Liver (tissue), 9 donors: ENCODE results near the gene TYW1. TPM values are rescaled to one million over a fixed set of nuclear protein-coding genes. Genes with fewer than 3 reads are reported as not detected.
"Not testable (repeated sequence)": the region's sequence is repeated elsewhere in the genome, so short reads cannot be mapped to it uniquely, and the experiment has no call there.

ENCODE experiments used
- DNase-seq: peaks from one replicate; pipeline ENCODE4 v3.0.0-alpha.2; 2017; ENCODE audit warnings: low spot score
- H3K27ac ChIP-seq, 2 donors: one replicate each; pipeline ENCODE4 v1.7.0; 2013; ENCODE audit warnings: inconsistent platforms in 2 of 2, low read length in 2 of 2, control low read depth in 1 of 2, low read depth in 1 of 2, mild to moderate bottlenecking in 1 of 2
- H3K27me3 ChIP-seq, 4 donors: one replicate each; pipeline versions ENCODE4 v1.6.1 to v1.7.0; 2013; ENCODE audit warnings: low read length in 3 of 4, inconsistent platforms in 1 of 4, mild to moderate bottlenecking in 1 of 4, moderate library complexity in 1 of 4; ENCODE audit not compliant: control insufficient read depth in 4 of 4, insufficient read depth in 4 of 4
- H3K36me3 ChIP-seq, 4 donors: one replicate each; pipeline versions ENCODE4 v1.6.1 to v1.7.0; 2013; ENCODE audit warnings: low read length in 3 of 4, mild to moderate bottlenecking in 3 of 4, low read depth in 1 of 4, moderate library complexity in 1 of 4; ENCODE audit not compliant: control insufficient read depth in 4 of 4, insufficient read depth in 3 of 4
- H3K4me1 ChIP-seq, 4 donors: one replicate each; pipeline versions ENCODE4 v1.6.1 to v1.7.0; 2013; ENCODE audit warnings: low read length in 3 of 4, mild to moderate bottlenecking in 3 of 4, moderate library complexity in 1 of 4; ENCODE audit not compliant: control insufficient read depth in 4 of 4, insufficient read depth in 4 of 4
- H3K4me3 ChIP-seq, 3 donors: one replicate each; pipeline versions ENCODE4 v1.6.1 to v1.7.0; 2013; ENCODE audit warnings: low read length in 3 of 3, control low read depth in 1 of 3, low read depth in 1 of 3, mild to moderate bottlenecking in 1 of 3
- H3K9ac ChIP-seq, 2 donors: one replicate each; pipeline ENCODE4 v1.7.0; 2013; ENCODE audit warnings: low read length in 2 of 2, mild to moderate bottlenecking in 2 of 2, moderate library complexity in 2 of 2, control low read depth in 1 of 2, low read depth in 1 of 2
- H3K9me3 ChIP-seq, 4 donors: one replicate each; pipeline versions ENCODE4 v1.6.1 to v1.7.0; 2013; ENCODE audit warnings: low read length in 3 of 4; ENCODE audit not compliant: control insufficient read depth in 4 of 4
- ATF3 ChIP-seq: IDR thresholded peaks from 2 replicates; pipeline ENCODE4 v1.6.1; 2016; ENCODE audit warnings: antibody characterized with exemption
- CTCF ChIP-seq: fragments of 150-350 bp; IDR thresholded peaks from 2 replicates; pipeline ENCODE4 v1.5.1; 2017; ENCODE audit warnings: improper control_type of control experiment, low read depth, low read length; ENCODE audit not compliant: missing input control
- MAX ChIP-seq: IDR thresholded peaks from 2 replicates; pipeline ENCODE4 v1.6.1; 2016; ENCODE audit warnings: antibody characterized with exemption
- ZBTB33 ChIP-seq: IDR thresholded peaks from 2 replicates; pipeline ENCODE4 v1.6.1; 2016; ENCODE audit warnings: antibody characterized with exemption
- WGBS: extraction: QIAGEN DNeasy Blood & Tissue Kit; methylation state at CpG from one replicate; pipeline ENCODE4 v1.1.7; 2013; 5-methylcytosine and 5-hydroxymethylcytosine counted together
- polyA plus RNA-seq, 2 donors: library from polyadenylated mRNA; stranded (reverse) in 1 of 2; unstranded in 1 of 2; fragments of 200-250 nt in 1 of 2; fragments of >200 nt in 1 of 2; fragmentation: Nextera tagmentation in 1 of 2; extraction: Ambion mirVana in 1 of 2; gene quantifications; one replicate each; pipeline versions ENCODE4 v1.2.1 to v1.2.3, GENCODE V29; 2013 to 2015
- total RNA-seq, 2 donors: library from RNA; depleted of rRNA; stranded (reverse); fragments of >200 nt; gene quantifications; one replicate each; pipeline ENCODE4 v1.2.3, GENCODE V29; 2014
- donor health status: healthy.
- donor health status: healthy.
- donor health status: healthy.
- donor health status: healthy.
- donor health status: healthy.

Gene TYW1
- total and polyA plus RNA-seq, 4 donors, result 6.7 to 16.6 (median 9.9) TPM

GRCh38 chr7:67210567-67210966 is 213.9 kb downstream of the TYW1 start:
- no peak overlapping the region for H3K27ac ChIP-seq
- no peak overlapping the region for H3K9ac ChIP-seq
- no peak overlapping the region for H3K4me3 ChIP-seq
- H3K36me3 ChIP-seq, result peaks cover 0 to 3% (median 1%) of the 10 kb centered on the region in 4 donors
- H3K4me1 ChIP-seq, result peaks cover 0 to 1% (median 0%) of the 10 kb centered on the region in 4 donors
- 97% methylated on average over 7 of the region's 7 CpGs for WGBS
- DNase-seq, result no peak
- TF ChIP-seq ZBTB33 (no peak), CTCF (no peak), ATF3 (no peak), MAX (no peak)
- no peaks in the 10 kb centered on the region for H3K9me3 ChIP-seq
- H3K27me3 ChIP-seq, result no peaks in the 10 kb centered on the region

GRCh38 chr7:67211650-67212330 is 215.2 kb downstream of the TYW1 start:
- not testable (repeated sequence) for H3K4me3 ChIP-seq, H3K27me3 ChIP-seq, H3K27ac ChIP-seq, H3K36me3 ChIP-seq, DNase-seq, H3K9ac ChIP-seq, H3K9me3 ChIP-seq, H3K4me1 ChIP-seq
- WGBS, result 74% methylated on average over 10 of the region's 10 CpGs

- not testable (repeated sequence) for H3K27ac ChIP-seq, H3K27me3 ChIP-seq, H3K36me3 ChIP-seq, DNase-seq, H3K9ac ChIP-seq, H3K9me3 ChIP-seq, H3K4me3 ChIP-seq, H3K4me1 ChIP-seq
- 97% methylated on average over 7 of the region's 7 CpGs for WGBS
Observed at GRCh38 chr7:67213038-67213437, 216.4 kb downstream of the TYW1 start.

GRCh38 chr7:67223551-67223950 is 226.9 kb downstream of the TYW1 start:
- not testable (repeated sequence) for DNase-seq, H3K4me3 ChIP-seq, H3K4me1 ChIP-seq, H3K9ac ChIP-seq, H3K27me3 ChIP-seq, H3K9me3 ChIP-seq, H3K36me3 ChIP-seq, H3K27ac ChIP-seq
- WGBS, result 93% methylated on average over 2 of the region's 2 CpGs

GRCh38 chr7:67226340-67226907 is 229.8 kb downstream of the TYW1 start:
- H3K27ac ChIP-seq, H3K27me3 ChIP-seq, H3K9me3 ChIP-seq, H3K4me1 ChIP-seq, DNase-seq, H3K36me3 ChIP-seq, H3K4me3 ChIP-seq, H3K9ac ChIP-seq: not testable (repeated sequence)
- 80% methylated on average over 5 of the region's 5 CpGs for WGBS
